Transverse colon (tissue), 4 donors: Measurements from ENCODE around the gene PRDM9.
"Not testable (repeated sequence)": the region's sequence is repeated elsewhere in the genome, so short reads cannot be mapped to it uniquely, and the experiment has no call there.

ENCODE experiments used
- EP300 ChIP-seq: sonication (generic); formaldehyde crosslinking; IDR thresholded peaks from one replicate; pipeline ENCODE4 v1.6.1; 2017; ENCODE audit warnings: antibody characterized with exemption, low read depth
- POLR2AphosphoS5 ChIP-seq, 3 donors: sonication (generic); formaldehyde crosslinking; IDR thresholded peaks; one replicate each; pipeline ENCODE4 v1.6.1; 2016; ENCODE audit warnings: antibody characterized with exemption in 3 of 3
- TF ChIP-seq, protein P1 (sequence below), 5 experiments: fragments of 200-600 bp in 3 of 5; fragments of 450-650 bp in 2 of 5; sonication (generic) in 3 of 5; IDR thresholded peaks; 1 replicate in 2 of 5; 2 replicates in 3 of 5; pipeline ENCODE4 v1.5.1; 2016 to 2017; ENCODE audit warnings: antibody characterized with exemption in 5 of 5, inconsistent platforms in 3 of 5, mild to moderate bottlenecking in 2 of 5, moderate library complexity in 1 of 5

DNA sequence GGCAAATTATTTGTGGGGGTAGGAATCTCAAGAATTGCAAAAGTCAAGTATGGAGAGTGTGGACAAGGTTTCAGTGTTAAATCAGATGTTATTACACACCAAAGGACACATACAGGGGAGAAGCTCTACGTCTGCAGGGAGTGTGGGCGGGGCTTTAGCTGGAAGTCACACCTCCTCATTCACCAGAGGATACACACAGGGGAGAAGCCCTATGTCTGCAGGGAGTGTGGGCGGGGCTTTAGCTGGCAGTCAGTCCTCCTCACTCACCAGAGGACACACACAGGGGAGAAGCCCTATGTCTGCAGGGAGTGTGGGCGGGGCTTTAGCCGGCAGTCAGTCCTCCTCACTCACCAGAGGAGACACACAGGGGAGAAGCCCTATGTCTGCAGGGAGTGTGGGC, 19.2 kb downstream of the PRDM9 start:
- TF ChIP-seq, protein P1, sequence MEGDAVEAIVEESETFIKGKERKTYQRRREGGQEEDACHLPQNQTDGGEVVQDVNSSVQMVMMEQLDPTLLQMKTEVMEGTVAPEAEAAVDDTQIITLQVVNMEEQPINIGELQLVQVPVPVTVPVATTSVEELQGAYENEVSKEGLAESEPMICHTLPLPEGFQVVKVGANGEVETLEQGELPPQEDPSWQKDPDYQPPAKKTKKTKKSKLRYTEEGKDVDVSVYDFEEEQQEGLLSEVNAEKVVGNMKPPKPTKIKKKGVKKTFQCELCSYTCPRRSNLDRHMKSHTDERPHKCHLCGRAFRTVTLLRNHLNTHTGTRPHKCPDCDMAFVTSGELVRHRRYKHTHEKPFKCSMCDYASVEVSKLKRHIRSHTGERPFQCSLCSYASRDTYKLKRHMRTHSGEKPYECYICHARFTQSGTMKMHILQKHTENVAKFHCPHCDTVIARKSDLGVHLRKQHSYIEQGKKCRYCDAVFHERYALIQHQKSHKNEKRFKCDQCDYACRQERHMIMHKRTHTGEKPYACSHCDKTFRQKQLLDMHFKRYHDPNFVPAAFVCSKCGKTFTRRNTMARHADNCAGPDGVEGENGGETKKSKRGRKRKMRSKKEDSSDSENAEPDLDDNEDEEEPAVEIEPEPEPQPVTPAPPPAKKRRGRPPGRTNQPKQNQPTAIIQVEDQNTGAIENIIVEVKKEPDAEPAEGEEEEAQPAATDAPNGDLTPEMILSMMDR (IDR thresholded peaks at IDR 0.05), result not testable (repeated sequence)
- not testable (repeated sequence) for TF ChIP-seq POLR2AphosphoS5 (IDR thresholded peaks at IDR 0.05); EP300
